Astrocyte (in vitro differentiated cells and primary cell): ENCODE measurements around the gene PLS1.

Experiments
- CTCF ChIP-seq: IDR thresholded peaks from 2 replicates; pipeline ENCODE4 v1.5.1; 2011; ENCODE audit warnings: low read depth, mild to moderate bottlenecking, inconsistent platforms, low read length, moderate library complexity; ENCODE audit not compliant: insufficient read depth
- EZH2 ChIP-seq: IDR thresholded peaks from 2 replicates; pipeline ENCODE4 v1.6.1; 2012; ENCODE audit warnings: mild to moderate bottlenecking, low read length, inconsistent platforms; ENCODE audit not compliant: insufficient read depth

DNA sequence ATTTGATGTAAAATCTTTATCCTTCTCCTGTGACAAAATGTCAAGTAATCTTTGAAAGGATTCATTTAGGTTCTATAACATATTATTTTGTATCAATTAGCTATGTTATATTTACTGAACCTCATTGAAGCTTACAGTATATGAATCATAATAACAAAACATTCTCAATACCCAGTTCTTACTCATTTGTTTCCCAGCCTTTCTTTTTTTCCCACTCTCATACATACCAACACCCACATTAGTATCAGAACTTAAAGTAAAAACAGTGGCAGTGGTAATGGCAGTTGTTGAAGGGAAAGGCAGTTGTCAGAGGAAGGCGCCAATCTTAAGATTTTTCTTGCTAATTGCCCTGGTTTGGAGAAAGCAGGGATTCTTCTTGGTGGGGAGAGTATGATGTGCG is 94.4 kb downstream of the PLS1 start:
- TF ChIP-seq EZH2 (no peak), CTCF (no peak)
